ENCODE data around the gene NOXA1.
A peak's percentile ranks its signal among the peaks of the same experiment; 100 is the strongest.
"Not testable (repeated sequence)": the region's sequence is repeated elsewhere in the genome, so short reads cannot be mapped to it uniquely, and the experiment has no call there.

Gene NOXA1

DNA sequence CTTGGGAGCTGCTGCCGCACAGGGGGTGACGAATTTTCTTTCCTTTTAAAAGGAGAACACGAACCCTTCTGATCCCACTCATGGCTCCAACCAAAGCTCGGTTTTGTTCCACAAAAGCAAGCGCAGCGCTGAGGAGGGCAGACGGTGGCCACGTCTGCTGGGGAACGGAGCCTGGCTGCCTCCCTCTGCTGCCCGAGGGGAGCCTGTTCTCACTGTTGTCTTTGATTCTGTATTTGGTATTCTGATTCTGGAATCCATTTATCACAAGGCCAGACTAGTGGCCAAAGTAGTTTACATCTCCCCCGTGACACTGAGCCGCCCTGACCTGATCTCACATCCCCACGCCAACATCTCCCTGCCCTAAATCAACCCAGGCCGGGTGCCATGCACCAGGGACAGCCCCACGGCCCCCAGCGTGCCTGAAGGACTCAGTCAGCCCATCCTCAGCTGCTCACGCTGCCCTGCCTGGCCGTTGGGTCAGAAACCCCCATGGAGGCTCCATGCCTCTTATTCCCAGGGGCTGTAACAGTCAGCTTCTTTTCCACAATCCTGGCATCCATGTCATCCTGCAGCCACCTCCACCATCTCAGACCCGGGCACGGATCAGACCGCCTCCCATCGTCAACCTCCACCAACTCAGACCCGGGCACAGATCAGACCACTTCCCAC is 42.7 kb downstream of the NOXA1 start:
- no peak for DNase-seq

DNA sequence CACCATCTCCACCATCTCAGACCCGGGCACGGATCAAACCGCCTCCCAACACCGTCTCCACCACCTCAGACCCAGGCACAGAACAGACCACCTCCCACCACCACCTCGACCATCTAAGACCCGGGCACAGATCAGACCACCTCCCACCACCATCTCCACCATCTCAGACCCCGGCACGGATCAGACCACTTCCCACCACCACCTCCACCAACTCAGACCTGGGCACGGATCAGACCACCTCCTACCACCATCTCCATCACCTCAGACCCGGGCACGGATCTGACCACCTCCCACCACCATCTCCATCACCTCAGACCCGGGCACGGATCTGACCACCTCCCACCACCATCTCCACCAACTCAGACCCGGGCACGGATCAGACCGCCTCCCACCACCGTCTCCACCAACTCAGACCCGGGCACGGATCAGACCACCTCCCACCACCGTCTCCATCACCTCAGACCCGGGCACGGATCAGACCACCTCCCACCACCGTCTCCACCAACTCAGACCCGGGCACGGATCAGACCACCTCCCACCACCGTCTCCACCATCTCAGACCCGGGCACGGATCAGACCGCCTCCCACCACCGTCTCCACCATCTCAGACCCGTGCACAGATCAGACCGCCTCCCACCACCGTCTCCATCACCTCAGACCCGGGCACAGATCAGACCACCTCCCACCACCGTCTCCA is 43.3 kb downstream of the NOXA1 start:
- not testable (repeated sequence) for DNase-seq

DNA sequence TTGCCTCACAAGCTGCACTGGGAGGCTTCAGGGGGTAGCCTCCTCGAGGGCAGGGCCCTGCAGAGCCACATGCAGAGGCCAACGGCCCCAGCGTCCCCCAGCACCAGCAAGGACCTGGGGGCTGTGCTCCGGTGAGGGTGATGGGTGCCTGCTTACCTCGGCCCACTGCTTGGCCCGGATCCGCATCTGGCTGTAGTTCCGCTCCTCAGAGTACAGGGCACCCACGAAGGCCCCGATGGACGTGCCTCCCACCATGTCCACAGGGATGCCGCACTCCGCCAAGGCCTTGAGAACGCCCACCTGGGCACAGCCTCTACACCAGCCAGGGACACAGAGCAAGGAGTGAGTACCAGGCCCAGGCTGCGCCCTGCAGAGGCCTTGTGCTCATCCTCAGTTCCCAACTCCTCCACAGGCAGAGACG is 44.0 kb downstream of the NOXA1 start:
- no peak for DNase-seq

DNA sequence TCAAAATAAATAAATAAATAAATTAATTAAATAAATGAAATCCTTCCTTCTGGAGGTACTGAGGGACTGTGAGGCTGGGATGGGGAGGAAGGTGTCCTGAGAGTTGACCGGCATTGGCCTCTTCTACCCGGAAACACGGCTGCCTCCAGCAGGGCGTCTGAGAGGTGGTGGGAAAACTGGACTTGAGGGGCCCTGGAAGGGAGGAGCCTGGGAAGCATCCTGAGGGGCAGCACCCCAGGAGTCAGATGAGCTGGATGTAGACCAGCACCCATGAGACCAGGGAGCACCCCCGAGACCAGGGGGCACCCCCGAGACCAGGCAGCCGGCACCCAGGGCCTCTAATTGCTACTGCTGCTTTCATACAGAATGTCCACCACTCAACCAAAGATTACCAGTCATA is 44.7 kb downstream of the NOXA1 start:
- no peak for DNase-seq

DNA sequence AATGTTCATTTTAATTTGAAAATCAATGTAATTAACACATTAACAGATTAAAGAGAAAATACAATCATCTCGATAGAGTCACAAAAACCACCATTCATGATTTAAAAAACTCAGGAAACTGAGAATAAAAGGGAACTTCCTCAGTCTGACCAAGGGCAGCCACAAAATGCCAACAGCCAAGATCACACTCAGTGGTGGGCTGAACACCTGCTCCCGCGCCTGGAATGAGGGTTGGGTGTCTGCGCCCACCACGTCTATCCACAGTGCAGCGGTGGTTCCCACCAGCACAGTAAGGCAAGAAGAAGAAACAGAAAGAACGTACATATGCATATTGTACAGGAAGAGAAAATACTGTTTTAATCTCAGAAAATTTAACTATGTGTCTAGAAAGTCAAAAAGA is 47.6 kb downstream of the NOXA1 start:
- DNase-seq = no peak

DNA sequence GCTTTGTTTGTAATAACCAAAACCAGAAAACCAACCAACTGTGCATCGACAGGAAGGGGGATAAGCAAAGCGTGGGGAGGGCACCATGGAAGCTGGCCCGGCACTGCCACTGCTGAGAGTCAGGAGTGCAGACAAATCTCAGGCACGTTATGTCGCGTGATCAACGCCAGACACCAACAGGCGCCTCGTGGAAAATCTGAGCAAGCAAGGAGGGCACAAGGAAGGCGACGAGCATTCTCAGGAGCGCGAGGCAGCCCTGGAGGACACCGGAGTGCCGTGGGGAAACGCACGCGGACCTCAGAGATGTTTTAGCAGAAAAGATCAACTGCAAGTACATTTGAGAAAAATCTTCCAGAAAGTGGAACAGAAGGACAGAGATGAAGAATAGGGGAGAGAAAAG is 51.1 kb downstream of the NOXA1 start:
- DNase-seq = no peak

DNA sequence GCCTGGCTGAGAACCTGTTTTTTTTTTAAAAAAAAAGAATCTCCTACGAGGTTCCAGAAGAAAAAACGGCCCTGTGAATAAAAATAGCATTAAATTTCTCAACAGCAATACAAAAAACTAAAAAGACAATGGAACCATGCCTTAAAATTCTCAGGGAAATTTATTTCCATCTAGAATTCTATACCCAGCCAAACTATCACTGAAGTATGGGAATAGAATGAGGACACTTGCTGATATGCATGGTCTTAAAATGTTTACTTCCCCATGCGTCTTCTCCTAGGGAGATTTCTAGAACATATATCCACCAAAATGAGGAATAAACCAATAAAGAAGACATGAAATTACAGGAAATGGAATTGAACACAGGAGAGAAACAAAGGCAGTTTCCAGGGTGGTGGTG is 52.5 kb downstream of the NOXA1 start:
- no peak for DNase-seq

DNA sequence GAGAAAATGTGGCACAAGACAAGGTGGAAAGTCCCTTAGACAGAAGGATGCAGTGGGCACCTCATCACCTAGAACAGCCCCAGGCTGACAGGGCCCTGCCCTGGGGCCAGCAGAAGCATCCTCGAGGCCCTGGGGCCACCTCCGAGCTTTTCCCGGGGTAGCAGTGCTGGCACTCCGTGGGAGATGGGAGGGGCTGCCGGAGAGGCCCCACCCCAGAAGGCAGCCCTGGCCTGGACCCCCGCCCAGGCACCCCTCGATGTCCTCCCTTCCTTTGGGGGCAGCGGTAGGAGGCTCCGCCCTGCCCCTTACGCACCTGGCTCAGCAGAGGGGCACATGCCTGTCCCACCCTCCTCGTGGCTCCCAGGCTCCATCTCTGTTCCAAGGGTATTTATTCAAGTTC is 53.7 kb downstream of the NOXA1 start:
- no peak for DNase-seq

DNA sequence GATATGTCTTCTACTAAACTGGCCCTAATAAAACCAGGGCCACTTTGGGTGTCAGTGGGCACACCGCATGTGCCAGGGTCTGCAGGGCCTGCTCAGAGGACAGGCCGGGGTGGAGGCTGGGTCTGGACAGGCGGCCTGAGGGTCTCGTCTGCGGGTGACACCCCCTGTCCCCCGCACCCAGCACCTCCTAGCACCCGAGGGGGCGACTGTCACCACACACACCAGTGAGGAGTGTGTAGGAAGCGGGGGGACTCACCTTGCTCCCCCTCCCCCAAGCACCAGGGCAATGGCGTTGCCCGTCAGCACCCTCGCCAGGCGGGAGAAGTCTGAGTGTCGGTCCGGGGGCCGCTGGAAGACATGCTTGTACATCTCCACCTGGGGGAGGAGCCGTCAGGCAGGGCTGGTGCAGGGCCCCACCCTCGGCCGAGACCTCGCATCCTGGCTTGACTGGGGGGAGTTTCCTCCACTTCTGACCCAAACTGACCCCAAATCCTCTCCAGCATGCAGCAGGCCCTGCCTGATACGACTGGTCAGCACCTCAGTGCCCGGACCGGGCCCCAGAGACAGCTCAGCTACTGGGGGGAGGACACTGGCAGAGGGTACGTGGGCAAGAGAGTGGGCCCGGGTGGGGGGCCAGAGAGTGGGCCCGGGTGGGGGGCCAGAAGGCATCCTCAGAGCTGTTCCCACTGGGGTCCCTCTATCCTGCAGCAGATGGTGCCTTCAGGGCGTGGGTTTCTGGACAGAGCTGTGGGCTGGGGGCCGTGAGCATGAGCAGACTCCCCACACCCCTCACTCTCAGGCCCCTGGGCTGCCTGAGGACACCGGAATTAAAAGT is 54.8 kb downstream of the NOXA1 start:
- no peak for DNase-seq

DNA sequence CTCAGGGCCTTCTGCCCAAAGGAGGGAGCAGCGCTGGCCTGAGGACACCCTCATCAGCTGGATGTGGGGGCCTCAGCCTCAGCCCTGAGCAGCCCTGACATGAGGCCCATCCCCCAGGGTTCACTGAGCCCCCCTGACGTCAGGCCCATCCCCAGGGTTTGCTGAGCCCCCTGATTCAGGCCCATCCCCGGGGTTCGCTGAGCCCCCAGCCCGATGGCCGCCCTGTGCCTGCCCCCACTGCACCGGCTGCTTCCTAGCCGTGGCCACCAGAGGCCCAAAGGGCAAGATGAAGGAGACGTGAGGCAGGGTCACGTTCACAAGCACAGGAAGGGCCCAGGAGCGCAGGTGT is 55.4 kb downstream of the NOXA1 start:
- DNase-seq = no peak

DNA sequence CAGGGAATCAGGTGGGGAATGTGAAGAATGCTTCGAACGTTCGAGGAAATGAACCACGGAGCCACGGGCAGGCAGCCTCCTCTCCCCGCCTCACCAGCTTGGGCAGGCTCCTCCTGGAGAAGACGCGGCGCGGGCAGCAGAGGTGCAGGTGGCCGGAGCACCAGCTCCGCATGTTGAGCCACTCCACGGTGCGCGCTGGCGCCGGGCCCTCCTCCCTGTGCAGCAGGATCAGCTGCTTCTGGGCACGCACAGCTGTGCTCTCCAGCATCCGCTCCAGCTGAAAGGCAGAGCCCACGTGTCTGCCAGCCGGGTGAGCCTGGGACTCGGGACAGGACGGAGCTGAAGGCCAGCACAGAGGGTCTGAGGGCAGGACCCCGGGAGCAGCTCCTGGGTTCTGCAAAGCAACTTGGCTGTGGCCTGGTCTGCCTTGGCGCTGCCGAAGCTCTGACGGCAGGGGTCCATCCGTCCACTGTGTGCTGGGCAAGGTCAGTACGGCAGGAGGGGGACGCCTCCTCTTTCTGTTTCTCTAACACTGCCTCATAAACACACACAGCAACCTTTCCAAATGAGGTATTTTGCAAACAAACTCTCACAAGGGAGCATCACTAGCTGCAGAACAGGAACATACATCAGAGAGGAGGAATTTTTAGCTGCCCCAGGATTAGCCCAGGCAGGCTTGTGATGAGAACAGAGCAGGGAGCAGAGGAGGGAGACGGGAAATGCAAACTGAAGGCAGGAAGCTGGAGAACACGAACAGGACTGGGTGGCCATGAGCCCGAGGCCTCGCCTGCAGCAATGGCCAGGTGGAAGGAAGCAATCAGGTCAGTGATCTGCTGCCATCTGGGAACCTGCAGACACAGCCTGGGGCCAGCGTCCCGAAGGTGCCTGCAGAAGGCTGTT is 56.0 kb downstream of the NOXA1 start:
- no peak for DNase-seq

DNA sequence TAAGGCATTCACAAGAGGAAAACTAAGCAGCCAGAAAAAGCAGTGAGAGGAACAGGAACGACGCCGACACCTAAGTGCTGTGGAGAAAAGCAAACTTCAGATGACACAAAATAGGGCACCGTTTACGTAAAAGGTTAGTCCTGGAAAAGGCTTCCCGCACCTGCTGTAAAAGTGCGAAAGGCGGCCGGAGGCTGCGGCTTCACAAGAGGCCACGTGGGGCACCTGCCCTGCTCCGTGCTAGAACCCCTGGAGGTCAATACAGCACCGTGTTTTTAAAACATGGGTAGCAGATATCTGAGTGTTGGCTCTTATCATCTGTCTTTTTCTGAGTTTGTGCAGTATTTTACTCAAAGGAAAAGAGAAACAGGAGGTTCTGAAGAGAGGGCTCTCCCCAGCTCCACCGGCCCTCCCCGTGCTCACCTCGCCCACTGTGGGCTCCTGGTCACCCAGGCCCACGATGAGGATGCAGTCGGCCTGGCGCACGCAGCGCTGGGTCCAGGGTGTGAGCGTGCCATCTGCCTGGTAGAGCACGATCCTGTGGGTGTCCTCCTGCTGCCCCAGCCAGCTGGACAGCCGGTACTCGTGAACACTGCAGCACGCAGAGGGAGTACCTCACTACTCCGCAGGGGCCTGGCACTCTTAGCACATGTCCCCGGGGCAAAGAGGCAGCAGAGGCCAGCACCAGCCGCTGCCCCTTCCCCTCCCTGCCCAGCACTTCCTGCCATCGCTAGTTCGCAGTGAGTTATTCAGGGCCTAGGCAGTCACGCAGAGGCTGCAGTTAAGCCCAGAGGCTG is 56.9 kb downstream of the NOXA1 start:
- no peak for DNase-seq

DNA sequence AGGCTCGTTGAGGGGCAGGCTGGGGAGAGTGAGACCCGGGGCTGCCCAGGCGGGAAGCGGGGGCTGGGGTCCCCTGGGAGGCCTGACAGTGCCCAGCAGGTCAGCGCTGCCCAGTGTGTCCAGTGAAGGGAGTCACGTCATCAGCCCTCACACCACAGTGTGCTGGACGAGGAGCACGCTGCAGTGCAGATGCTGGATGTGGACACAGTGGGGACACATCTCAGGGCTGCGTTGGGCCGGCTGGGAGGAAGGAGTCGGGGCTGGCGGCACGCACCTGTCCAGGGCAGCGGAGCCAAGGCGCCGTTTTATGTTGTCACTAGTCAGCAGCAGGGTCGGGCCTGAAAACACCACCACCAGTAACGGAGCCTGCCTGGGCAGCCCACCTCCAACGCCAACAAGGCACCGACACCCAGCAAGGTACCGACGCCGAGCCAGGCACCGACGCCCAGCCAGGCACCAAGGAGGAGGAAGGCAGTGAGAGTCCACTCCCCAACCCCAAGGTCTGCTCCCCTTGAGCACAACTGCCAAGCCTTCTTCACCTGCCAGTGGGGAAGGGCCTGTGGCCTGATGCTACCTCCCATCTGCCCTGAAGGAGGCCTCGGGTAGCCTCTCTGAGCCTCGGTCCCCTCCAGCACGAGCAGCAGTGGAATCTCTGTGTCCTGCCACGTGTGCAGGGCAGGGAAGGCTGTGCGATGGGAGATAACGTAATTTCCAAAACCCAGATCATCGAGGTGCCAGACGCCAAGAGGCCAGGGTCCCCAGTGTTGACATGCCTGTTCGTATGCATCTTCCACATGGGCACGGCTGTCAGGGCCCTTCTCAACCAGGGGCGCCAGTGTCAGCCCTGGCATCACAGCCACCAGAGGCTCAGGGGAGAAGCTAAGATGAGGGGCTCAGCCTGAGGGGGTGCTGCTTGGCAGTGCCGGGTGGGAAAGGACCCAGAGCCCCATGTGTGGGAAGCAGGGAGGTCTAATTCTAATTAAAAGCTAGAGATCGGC is 57.8 kb downstream of the NOXA1 start:
- no peak for DNase-seq

DNA sequence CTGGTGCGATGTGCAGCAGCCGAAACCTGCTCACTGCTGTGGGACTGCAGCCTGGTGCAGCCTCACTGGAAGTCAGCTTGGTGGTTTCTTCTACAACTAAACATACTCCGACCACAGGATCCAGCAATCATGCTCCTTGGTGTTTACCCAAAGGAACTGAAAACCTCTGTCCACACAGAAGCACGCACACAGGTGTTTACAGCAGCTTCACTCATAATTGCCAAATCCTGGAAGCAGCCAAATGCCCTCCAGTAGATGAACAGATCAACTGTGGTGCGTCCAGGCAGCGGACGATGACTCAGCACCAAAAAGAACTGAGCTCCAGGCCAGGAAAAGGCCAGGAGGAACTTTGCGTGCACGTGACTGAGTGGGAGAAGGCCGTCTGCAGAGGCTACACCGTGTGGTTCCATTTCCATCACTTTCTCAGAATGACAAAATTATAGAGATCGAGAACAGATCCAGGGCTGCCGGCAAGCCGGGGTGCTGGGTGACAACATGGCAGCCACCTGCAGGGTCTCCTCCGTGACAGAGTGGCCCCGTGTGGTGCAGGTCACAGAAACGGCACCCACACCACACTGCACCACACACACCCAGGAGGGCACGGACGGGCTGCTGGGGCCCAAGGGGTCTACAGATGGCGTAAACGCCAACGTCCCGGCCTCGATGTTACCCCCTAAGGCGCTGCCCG is 59.0 kb downstream of the NOXA1 start:
- peak in 1 of 5 experiments; percentile 15 for DNase-seq
